NOMO-1 treated with DMSO at 0.1 percent for 48 hours (cell line): ENCODE data around the gene HRH4.

Experiments
- DNase-seq: peaks from one replicate; lab custom pipeline; 2025; ENCODE audit not compliant: unreplicated experiment; lab: John Stamatoyannopoulos, UW

Gene HRH4

GRCh38 chr18:24460388-24460787 is at the start of gene HRH4:
Gene HRH4 (plus strand): TSS chr18:24460637. CDS start chr18:24460729, 92 bp downstream.
- DNase-seq, result peak; percentile 48

- DNase-seq, result no peak
Measured at GRCh38 chr18:24413148-24413547, 47.3 kb upstream of the HRH4 start.

- no peak for DNase-seq
Measured at GRCh38 chr18:24414349-24415003, 46.0 kb upstream of the HRH4 start.

- no peak for DNase-seq
Measured at GRCh38 chr18:24417480-24417879, 43.0 kb upstream of the HRH4 start.

GRCh38 chr18:24420551-24420950 is 39.9 kb upstream of the HRH4 start:
- DNase-seq, result no peak

GRCh38 chr18:24421831-24422230 is 38.6 kb upstream of the HRH4 start:
- no peak for DNase-seq

- no peak for DNase-seq
Measured at GRCh38 chr18:24426073-24426397, 34.4 kb upstream of the HRH4 start.

GRCh38 chr18:24426398-24427294 is 33.8 kb upstream of the HRH4 start, which contains the start of gene IMPACT:
Gene IMPACT (plus strand): TSS chr18:24426670. CDS start chr18:24426757, 87 bp downstream.
- peak; percentile 78 for DNase-seq

- DNase-seq, result peak; percentile 0
Measured at GRCh38 chr18:24427484-24427883, 33.0 kb upstream of the HRH4 start.

- DNase-seq, result no peak
Measured at GRCh38 chr18:24428709-24429108, 31.7 kb upstream of the HRH4 start.

- DNase-seq, result no peak
Measured at GRCh38 chr18:24429188-24429587, 31.2 kb upstream of the HRH4 start.

GRCh38 chr18:24432618-24433017 is 27.8 kb upstream of the HRH4 start:
- peak; percentile 72 for DNase-seq

GRCh38 chr18:24436939-24437338 is 23.5 kb upstream of the HRH4 start:
- DNase-seq, result no peak

GRCh38 chr18:24443870-24444269 is 16.6 kb upstream of the HRH4 start:
- peak; percentile 82 for DNase-seq

GRCh38 chr18:24446453-24446852 is 14.0 kb upstream of the HRH4 start:
- DNase-seq, result no peak

GRCh38 chr18:24446953-24447538 is 13.4 kb upstream of the HRH4 start:
- DNase-seq, result peak; percentile 15

GRCh38 chr18:24447961-24448360 is 12.5 kb upstream of the HRH4 start:
- DNase-seq, result no peak

GRCh38 chr18:24456549-24456948 is 3.9 kb upstream of the HRH4 start:
- DNase-seq, result no peak

- DNase-seq, result peak; percentile 45
Measured at GRCh38 chr18:24459772-24460171, 665 bp upstream of the HRH4 start.

- DNase-seq, result no peak
Measured at GRCh38 chr18:24461996-24462395, 1.6 kb downstream of the HRH4 start.

GRCh38 chr18:24462838-24463775 is 2.7 kb downstream of the HRH4 start:
- DNase-seq, result no peak
